WERI-Rb-1 (cell line): ENCODE results near the gene RRBP1.

Source experiments
- DNase-seq: peaks from one replicate; pipeline ENCODE4 v3.0.0-alpha.2; 2020
- H3K27ac ChIP-seq: fragments of 250-450 bp; sonication (Bioruptor Pico); 2 replicates; pipeline ENCODE4 v1.5.1; 2020; ENCODE audit warnings: mild to moderate bottlenecking, moderate library complexity
- H3K27me3 ChIP-seq: fragments of 250-450 bp; sonication (Bioruptor Pico); 2 replicates; pipeline ENCODE4 v1.5.1; 2021; ENCODE audit warnings: mild to moderate bottlenecking, low read depth, moderate library complexity; ENCODE audit not compliant: insufficient read depth, severe bottlenecking
- H3K36me3 ChIP-seq: fragments of 250-450 bp; sonication (Bioruptor Pico); 2 replicates; pipeline ENCODE4 v1.5.1; 2020; ENCODE audit warnings: mild to moderate bottlenecking, moderate library complexity
- H3K4me3 ChIP-seq: 2 replicates; pipeline ENCODE4 v1.5.1; 2011; ENCODE audit warnings: low read depth, mild to moderate bottlenecking, control low read depth, low read length
- H3K9me3 ChIP-seq: fragments of 250-450 bp; sonication (Bioruptor Pico); 2 replicates; pipeline ENCODE4 v1.5.1; 2021; ENCODE audit warnings: mild to moderate bottlenecking, moderate library complexity; ENCODE audit not compliant: severe bottlenecking
- TF ChIP-seq, protein P1 (sequence below): IDR thresholded peaks from 2 replicates; pipeline ENCODE4 v1.5.1; 2011; ENCODE audit warnings: low read depth, mild to moderate bottlenecking, control low read depth, inconsistent platforms, low read length

RRBP1 gene

DNA sequence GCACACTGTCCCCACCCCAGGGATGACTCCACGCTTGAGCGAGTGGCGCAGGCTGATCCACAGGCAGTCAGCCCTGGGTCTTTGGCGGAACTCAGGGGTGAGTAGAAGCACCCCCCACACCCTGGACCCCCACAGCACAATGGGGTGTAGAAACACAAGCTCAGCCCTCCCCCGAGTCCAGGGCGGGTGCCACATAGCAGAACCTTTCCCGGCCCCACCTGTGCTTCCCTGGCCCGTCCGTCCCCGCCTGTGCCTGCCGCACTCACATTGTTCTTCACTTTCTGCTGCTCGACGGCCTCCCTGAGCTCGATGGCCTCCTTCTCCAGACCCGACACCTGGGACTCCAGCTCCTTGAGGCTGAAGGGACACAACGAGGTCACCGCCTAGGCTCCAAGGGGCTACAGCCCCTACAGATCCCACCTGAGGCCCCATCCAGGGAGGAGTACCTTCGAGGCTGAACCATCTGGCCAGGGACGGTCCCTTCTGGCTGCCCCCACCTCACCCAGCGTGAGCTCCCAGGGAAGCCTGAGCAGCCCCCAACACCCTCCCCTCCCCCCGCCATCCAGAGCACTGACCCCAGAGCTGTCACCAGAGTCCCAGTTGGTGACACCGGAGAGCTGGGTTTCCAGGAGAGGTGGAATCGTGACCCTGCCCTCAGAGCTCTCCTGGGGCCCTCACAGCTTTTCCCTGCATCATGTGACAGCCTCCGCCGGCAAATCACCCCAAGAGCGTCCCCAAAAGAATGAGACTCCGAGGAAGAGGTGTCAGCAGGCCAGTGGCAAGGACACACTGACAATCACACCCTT lies 56.6 kb downstream of the RRBP1 start:
- Histone ChIP-seq H3K27ac (peak overlapping the region; percentile 35), H3K27me3 (no peaks in the 10 kb centered on the region), H3K36me3 (peaks cover 6% of the 10 kb centered on the region; the same call in 1 of the 2 replicates), H3K4me3 (no peak overlapping the region), H3K9me3 (no peaks in the 10 kb centered on the region)
- TF ChIP-seq, protein P1, sequence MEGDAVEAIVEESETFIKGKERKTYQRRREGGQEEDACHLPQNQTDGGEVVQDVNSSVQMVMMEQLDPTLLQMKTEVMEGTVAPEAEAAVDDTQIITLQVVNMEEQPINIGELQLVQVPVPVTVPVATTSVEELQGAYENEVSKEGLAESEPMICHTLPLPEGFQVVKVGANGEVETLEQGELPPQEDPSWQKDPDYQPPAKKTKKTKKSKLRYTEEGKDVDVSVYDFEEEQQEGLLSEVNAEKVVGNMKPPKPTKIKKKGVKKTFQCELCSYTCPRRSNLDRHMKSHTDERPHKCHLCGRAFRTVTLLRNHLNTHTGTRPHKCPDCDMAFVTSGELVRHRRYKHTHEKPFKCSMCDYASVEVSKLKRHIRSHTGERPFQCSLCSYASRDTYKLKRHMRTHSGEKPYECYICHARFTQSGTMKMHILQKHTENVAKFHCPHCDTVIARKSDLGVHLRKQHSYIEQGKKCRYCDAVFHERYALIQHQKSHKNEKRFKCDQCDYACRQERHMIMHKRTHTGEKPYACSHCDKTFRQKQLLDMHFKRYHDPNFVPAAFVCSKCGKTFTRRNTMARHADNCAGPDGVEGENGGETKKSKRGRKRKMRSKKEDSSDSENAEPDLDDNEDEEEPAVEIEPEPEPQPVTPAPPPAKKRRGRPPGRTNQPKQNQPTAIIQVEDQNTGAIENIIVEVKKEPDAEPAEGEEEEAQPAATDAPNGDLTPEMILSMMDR = no peak
- no peak for DNase-seq

DNA sequence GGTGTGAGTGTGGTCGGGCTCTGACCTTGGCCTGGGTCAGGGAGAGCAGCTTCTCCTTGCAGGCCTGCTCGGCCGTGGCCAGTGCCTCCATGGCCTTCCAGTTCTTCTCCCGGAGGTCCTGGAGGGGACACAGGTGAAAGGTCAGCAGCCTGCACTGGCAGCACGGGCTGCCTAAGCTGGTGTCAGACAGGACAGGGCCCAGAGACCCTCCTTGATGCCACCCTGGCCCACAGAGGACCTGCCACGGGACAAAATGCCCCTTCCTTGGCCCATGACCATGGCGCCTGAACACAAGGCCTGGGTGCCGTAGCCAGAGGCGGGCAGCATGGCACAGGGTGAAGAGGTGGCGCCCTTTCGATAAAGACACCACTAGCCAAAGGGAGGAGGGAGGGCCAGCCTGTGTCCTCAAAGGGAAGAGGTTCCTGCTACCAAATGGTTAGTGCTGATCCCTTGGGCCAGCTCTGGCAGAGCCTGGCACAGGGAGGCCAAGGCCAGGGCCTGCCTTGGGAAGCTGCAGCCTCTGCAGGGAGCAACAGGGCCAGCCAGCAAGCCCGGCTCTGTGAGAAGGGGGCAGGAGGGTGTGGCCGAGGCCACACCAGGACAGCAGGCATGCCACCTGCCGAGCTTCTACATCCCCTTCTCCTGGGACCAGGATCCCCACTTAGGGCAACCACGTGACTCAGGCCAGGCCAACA lies 57.3 kb downstream of the RRBP1 start:
- no peaks in the 10 kb centered on the region for H3K27me3 ChIP-seq
- no peak overlapping the region for H3K4me3 ChIP-seq
- no peak overlapping the region for H3K27ac ChIP-seq
- peaks cover 9% of the 10 kb centered on the region for H3K36me3 ChIP-seq
- TF ChIP-seq, protein P1 = no peak
- peak; percentile 65 for DNase-seq
- H3K9me3 ChIP-seq = no peaks in the 10 kb centered on the region

DNA sequence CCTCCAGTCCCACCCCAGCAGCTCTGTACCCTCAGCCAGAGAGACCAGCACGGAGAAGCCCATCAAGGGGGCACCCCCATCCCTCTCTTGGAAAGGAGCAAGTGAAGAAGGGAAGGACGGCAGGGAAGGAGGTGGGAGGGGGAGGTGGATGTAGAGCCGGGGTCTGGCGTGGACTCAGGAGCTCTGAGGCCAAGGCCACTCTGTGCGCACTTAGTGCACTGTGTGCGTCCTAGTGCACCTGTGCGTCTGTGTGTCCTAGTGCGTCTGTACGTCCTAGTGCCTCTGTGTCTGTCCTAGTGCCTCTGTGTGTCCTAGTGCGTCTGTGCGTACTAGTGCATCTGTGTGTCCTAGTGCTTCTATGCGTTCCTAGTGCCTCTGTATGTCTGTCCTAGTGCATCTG lies 58.0 kb downstream of the RRBP1 start:
- Histone ChIP-seq H3K27me3 (no peaks in the 10 kb centered on the region), H3K27ac (no peak overlapping the region), H3K4me3 (no peak overlapping the region), H3K36me3 (peaks cover 9% of the 10 kb centered on the region), H3K9me3 (no peaks in the 10 kb centered on the region)
- DNase-seq = no peak
- TF ChIP-seq, protein P1 = no peak

DNA sequence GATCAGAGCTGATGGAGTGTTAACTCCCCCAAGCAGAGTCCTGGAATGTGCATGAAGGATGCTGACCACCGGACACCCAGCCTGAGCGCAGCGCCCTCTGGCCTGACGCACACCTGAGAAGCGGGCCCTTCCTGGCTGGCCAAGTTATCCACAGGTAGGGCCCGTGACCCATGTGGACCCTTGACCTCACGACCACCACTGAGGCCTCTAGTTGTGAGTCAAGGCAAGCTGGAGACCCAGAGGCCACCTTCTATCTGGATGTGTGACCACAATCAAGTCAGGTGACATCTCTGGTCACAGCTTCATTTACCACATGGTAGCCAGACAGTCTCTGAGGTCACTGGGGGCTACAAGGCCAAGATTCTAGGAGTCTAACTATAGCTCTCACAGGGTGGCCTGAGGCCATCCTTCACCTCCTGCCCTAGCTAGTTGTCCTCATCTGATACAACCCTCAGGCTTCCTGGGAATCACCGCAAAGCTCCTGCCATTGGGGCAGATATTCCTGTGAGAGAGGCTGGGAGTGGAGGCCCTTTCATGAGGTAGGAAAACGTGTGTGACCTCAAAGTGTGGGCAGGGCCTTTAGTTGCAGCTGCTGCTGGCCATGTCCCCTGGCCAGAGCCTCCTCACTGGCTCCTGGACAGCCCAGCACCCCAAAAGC lies 59.1 kb downstream of the RRBP1 start:
- Histone ChIP-seq H3K36me3 (peaks cover 9% of the 10 kb centered on the region), H3K9me3 (no peaks in the 10 kb centered on the region), H3K27ac (no peak overlapping the region), H3K4me3 (no peak overlapping the region), H3K27me3 (no peaks in the 10 kb centered on the region)
- TF ChIP-seq, protein P1 = no peak
- no peak for DNase-seq

DNA sequence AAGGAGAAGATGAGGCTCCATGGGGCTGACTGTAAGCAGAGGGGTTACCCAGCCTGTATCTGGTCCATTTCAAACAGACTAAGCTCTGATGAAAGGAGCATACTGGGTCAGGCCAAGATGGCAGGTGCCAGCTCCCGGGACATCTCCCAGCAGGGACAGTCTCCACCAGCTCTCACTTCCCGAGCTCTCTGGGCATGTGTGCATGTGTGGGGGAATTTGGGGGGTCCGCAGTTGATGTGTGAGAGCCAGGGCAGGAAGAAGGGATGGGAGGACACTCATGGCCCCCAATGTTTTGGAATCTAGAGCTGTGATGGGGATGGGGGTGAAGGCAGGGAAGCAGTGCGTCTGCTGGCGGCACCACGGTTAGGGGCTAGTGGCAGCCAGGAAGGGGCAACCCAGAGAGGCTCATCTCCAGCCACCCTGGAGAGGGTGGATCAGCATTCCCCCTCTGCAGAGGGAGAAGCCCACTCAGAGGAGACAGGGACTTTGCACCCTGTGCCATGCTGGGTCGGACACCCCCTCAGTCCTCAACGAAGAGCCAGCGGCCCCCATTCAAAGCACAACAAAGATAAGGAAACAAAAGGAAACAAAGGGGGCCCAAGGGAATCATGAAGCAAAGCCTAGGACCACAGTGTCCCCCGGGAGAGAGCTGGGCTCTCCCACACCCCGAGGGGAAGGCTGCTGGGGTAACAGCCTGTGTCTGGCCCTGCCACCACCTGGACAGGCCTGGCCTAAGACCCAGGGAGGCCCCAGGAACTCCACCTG lies 59.8 kb downstream of the RRBP1 start:
- H3K4me3 ChIP-seq = no peak overlapping the region
- peak; percentile 4 for DNase-seq
- H3K27ac ChIP-seq = no peak overlapping the region
- TF ChIP-seq, protein P1 = no peak
- no peaks in the 10 kb centered on the region for H3K27me3 ChIP-seq
- no peaks in the 10 kb centered on the region for H3K9me3 ChIP-seq
- peaks cover 9% of the 10 kb centered on the region for H3K36me3 ChIP-seq
